Measurements from ENCODE around the gene KRT6C.
"Not testable (repeated sequence)": the region's sequence is repeated elsewhere in the genome, so short reads cannot be mapped to it uniquely, and the experiment has no call there.

The KRT6C gene

GRCh38 chr12:52455821-52456220 lies 17.8 kb downstream of the KRT6C start:
- DNase-seq (ENCODE audit: low spot score) = no peak

DNA sequence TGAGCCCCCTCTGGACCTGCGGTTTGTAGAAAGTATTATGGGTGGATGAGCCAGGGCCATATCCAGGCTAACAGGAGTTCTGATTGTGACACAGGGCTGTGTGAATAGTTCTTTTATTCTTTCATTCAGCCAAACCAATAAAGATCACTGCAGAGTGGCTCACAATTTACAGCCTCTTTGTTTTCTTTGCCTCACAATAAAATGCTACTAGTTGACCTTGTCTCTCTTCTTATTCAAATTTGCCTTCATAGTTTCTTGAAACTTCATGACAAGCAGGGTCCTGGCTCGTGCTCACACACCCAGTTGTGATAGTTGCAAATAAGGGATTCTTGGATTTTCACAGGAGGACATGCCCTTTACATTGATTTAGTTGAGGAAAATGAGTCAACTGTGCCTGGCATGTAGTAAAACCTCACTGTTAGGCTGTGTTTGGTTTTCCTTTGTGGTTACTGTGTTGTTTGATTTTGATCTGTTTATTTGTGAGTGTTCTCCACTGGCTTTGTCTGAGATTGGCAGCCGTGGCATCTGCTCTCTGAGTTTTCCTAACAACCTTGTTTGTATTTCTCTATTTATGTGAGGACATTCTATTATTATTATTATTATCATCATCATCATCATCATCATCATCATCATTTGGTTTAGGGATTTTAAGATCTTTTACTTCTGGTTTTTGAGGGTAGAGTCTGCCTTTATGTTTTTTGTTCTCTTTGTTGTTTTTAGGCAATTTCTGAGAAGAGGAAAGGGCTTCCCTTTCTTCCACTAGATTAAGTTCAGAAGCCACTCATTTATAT lies 19.0 kb downstream of the KRT6C start:
- no peak for DNase-seq (ENCODE audit: low spot score)

DNA sequence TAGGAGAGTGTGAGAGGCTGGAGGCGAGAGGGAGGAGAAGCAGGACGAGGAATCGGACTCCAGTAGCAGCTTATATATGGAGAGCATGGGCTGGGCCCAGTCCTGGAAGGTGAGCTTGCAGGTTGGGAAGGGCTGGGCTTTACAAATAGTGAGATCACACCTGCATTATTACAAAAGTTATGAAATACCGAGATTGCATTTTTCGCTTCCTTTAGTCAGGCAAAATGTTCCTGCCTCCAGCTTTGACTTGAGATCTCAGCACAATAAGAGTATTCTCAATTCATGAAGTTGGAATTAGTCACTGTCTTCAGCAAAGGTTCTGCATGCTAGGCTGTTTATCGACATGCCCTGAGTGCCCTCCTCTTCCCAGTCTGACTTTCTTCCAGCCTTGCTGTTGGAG lies 21.5 kb downstream of the KRT6C start, which contains the start of gene KRT6B:
KRT6B (minus strand) TSS at position 46 of the 400 bp plus-strand sequence. CDS start 68 bp downstream, outside the sequence.
- no peak for DNase-seq (ENCODE audit: low spot score)

- DNase-seq (ENCODE audit: low spot score) = no peak
These were observed 25.4 kb downstream of the KRT6C start for GRCh38 chr12:52448228-52448627.

- DNase-seq (ENCODE audit: low spot score) = not testable (repeated sequence)
These were observed 26.4 kb downstream of the KRT6C start for GRCh38 chr12:52447196-52447595.

GRCh38 chr12:52446367-52447045 lies 27.1 kb downstream of the KRT6C start:
- DNase-seq (ENCODE audit: low spot score) = no peak

- no peak for DNase-seq (ENCODE audit: low spot score)
These were observed 27.7 kb downstream of the KRT6C start for GRCh38 chr12:52445876-52446275.

- DNase-seq (ENCODE audit: low spot score) = no peak
These were observed 28.7 kb downstream of the KRT6C start for GRCh38 chr12:52444647-52445595.

DNA sequence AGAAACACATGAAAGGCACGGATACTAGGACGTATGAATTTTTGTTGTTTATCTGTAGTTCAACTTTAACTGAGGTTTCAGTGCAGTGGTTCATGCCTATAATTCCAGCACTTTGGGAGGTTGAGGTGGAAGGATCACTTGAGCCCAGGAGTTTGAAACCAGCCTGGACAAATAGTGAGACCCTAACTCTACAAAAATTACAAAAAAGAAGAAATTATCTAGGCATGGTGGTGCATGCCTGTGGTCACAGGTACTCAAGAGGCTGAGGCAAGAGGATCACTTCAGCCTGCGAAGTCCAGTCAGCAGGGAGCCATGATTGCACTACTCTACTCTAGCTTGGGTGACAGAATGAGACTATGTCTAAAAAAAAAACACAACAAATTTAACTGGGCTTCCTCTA lies 29.6 kb downstream of the KRT6C start:
- no peak for DNase-seq (ENCODE audit: low spot score)

DNA sequence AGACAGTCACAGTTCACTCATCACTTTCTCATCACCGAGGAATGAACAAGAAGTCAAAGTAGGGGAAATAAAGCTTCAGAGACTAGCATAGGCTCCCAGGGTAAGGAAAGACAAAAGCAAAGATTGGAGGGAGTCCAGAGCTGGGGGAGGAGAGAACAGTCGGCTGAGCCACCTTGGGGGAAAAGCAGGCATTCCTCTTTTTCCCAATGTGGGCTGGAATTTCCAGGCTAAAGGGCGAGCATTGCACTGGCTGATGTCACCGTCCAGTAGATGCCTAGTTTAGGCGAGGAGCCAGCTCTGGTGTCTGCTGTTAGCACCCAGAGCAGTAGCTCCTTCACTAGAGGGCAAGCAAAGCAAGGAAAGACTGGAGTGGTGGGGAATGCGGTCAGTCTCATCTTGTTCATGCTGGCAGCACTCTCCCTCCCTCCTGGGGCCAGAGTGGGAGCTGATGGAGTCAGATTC lies 31.0 kb downstream of the KRT6C start:
- no peak for DNase-seq (ENCODE audit: low spot score)

- no peak for DNase-seq (ENCODE audit: low spot score)
These were observed 32.2 kb downstream of the KRT6C start for GRCh38 chr12:52441320-52441911.

- no peak for DNase-seq (ENCODE audit: low spot score)
These were observed 32.7 kb downstream of the KRT6C start for GRCh38 chr12:52440821-52441319.

DNA sequence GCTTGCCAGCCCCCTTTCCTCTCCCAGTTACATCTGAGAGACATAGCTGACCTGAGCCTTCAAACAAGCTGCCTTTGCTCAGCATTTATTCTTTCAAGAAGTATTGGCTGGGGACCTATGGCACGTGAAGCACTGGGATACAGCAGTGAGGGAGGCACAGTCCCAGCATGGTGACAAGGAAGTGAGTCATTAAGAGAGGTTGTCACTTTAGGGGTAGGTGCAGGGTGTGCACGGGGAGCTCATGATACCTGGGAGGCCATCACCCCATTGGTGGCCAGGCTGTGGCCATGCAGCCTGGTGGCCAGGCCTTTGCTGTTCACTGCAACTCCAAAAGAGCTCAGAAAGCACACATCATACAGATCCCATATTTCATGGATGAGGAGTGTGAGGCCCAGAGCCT lies 33.8 kb downstream of the KRT6C start:
- no peak for DNase-seq (ENCODE audit: low spot score)

GRCh38 chr12:52439420-52439819 lies 34.2 kb downstream of the KRT6C start:
- no peak for DNase-seq (ENCODE audit: low spot score)

DNA sequence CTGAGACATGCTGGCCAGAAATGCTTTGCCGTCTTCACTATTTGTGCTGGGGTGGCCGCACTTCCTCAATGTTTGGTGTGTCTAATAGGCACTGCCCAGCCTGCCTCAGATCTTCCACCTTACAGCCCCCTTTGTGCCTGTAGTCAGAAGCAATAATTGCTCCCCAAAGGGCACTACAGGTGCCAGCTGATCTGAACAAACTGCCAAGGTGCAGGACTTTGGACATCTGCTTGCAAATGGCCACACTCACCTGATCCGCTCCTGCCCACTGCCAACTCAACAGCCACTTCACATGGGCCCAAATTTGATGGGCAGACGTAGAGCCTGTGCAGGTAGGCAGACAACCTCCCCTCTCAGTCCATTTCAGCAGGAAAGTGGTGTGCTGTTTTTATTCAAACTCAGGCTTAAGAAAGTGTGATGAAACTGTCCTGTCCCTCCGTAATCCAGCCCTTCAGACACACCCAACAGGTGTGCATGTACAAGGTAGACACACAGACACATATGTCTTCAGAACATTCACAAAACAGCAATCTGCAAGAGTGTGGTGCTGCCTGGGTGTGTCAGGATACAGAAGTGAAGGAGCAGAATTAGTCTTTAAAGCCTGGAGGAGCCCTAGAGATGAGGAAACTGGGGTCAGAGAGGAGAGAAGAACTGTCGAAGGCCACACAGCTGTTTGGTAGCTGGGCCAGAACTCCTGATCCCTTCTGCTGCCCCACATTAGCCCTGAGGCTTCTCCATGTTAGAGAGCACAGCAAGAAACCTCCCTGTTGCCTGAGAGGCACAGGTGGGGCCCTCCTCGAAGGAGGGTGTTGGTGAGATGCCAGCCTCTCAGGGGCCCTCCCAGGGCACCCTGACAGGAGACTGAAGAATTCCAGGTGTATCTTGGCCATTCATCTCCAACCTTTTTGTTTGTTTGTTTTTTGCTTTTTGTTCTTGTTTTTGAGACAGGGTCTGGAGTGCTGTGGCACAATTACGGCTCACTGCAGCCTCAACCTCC lies 35.0 kb downstream of the KRT6C start:
- no peak for DNase-seq (ENCODE audit: low spot score)

DNA sequence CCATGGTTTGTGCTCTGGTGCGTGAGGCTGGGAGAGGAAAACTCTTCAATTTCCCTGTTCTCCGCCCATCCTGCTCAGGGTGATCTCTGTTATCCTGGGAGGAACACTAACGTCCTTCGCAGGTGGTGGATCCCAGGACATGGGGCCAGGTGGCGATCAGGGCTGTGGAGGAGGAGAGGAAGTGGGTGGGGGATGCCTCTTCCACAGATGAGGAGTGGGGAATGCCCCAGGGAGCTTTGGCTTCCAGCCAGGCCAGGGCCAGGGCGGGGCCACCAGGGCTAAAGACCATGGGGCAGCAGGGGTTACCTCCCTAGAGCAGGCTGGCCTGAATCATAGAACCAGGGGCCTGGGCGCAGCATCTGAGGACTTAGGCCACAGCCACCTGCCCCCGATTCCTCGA lies 36.1 kb downstream of the KRT6C start:
- DNase-seq (ENCODE audit: low spot score) = no peak

- DNase-seq (ENCODE audit: low spot score) = no peak
These were observed 36.7 kb downstream of the KRT6C start for GRCh38 chr12:52436828-52437474.

GRCh38 chr12:52436000-52436827 lies 37.4 kb downstream of the KRT6C start:
- no peak for DNase-seq (ENCODE audit: low spot score)

DNA sequence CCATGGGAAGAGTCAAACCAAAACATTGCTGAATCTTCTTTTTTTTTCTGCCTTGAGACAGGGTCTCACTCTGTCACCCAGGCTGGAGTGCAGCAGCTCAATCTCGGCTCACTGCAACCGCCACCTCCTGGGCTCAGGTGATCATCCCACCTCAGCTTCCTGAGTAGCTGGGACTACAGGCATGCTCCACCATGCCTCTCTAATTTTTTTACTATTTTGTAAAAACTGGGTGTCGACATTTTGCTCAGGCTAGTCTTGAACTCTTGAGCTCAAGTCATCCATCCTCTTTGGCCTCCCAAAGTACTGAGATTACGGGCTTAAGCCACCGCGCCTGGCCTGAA lies 38.0 kb downstream of the KRT6C start:
- DNase-seq (ENCODE audit: low spot score) = no peak
